ENCODE results near the gene FAM180A. TPM values are rescaled to one million over a fixed set of nuclear protein-coding genes. Genes with fewer than 3 reads are reported as not detected.

Gene FAM180A
- polyA plus RNA-seq, 3 donors from 2014 or later, result not detected

- H3K36me3 Mint-ChIP-seq, result no peaks in the 10 kb centered on the region
- H3K27me3 Mint-ChIP-seq (ENCODE audit: low read depth in 3 of 3), result peaks cover 0 to 20% (median 2%) of the 10 kb centered on the region in 3 donors
- no peaks in the 10 kb centered on the region for H3K9me3 Mint-ChIP-seq
- DNase-seq, result no peak
- no peaks in the 10 kb centered on the region for H3K4me1 Mint-ChIP-seq
- no peak overlapping the region for H3K4me3 Mint-ChIP-seq
- H3K27ac Mint-ChIP-seq, result no peak overlapping the region
Measured at GRCh38 chr7:135721198-135721820, 27.3 kb downstream of the FAM180A start.

- H3K4me1 Mint-ChIP-seq, result no peaks in the 10 kb centered on the region
- no peaks in the 10 kb centered on the region for H3K36me3 Mint-ChIP-seq
- no peaks in the 10 kb centered on the region for H3K9me3 Mint-ChIP-seq
Measured at GRCh38 chr7:135719688-135720087, 28.9 kb downstream of the FAM180A start.

GRCh38 chr7:135718794-135719437 lies 29.7 kb downstream of the FAM180A start:
- Mint-ChIP-seq H3K27me3 (ENCODE audit: low read depth in 3 of 3) (peaks cover 0 to 15% (median 2%) of the 10 kb centered on the region in 3 donors), H3K9me3 (no peaks in the 10 kb centered on the region), H3K4me1 (no peaks in the 10 kb centered on the region), H3K36me3 (no peaks in the 10 kb centered on the region), H3K4me3 (no peak overlapping the region), H3K27ac (no peak overlapping the region)
- DNase-seq, result no peak

More at GRCh38 chr7:135719688-135720087, 28.9 kb downstream of the FAM180A start:
- no peak for DNase-seq
- Mint-ChIP-seq H3K27ac (no peak overlapping the region), H3K27me3 (ENCODE audit: low read depth in 3 of 3) (peaks cover 0 to 15% (median 2%) of the 10 kb centered on the region in 3 donors), H3K4me3 (no peak overlapping the region)

GRCh38 chr7:135718219-135718618 lies 30.4 kb downstream of the FAM180A start:
- Mint-ChIP-seq H3K4me3 (no peak overlapping the region), H3K4me1 (no peaks in the 10 kb centered on the region), H3K36me3 (no peaks in the 10 kb centered on the region), H3K27ac (no peak overlapping the region), H3K27me3 (ENCODE audit: low read depth in 3 of 3) (peaks cover 0 to 13% (median 2%) of the 10 kb centered on the region in 3 donors), H3K9me3 (no peaks in the 10 kb centered on the region)
- DNase-seq, result no peak

GRCh38 chr7:135717693-135718092 lies 30.9 kb downstream of the FAM180A start:
- H3K9me3 Mint-ChIP-seq, result no peaks in the 10 kb centered on the region
- DNase-seq, result no peak
- H3K27ac Mint-ChIP-seq, result no peak overlapping the region
- no peaks in the 10 kb centered on the region for H3K4me1 Mint-ChIP-seq
- H3K27me3 Mint-ChIP-seq (ENCODE audit: low read depth in 3 of 3), result peaks cover 0 to 14% (median 2%) of the 10 kb centered on the region in 3 donors
- H3K36me3 Mint-ChIP-seq, result no peaks in the 10 kb centered on the region
- H3K4me3 Mint-ChIP-seq, result no peak overlapping the region

GRCh38 chr7:135716677-135717238 lies 31.9 kb downstream of the FAM180A start:
- H3K36me3 Mint-ChIP-seq, result no peaks in the 10 kb centered on the region
- peaks cover 0 to 14% (median 4%) of the 10 kb centered on the region in 3 donors for H3K27me3 Mint-ChIP-seq (ENCODE audit: low read depth in 3 of 3)
- no peaks in the 10 kb centered on the region for H3K4me1 Mint-ChIP-seq
- no peaks in the 10 kb centered on the region for H3K9me3 Mint-ChIP-seq
- H3K4me3 Mint-ChIP-seq, result no peak overlapping the region
- no peak for DNase-seq
- H3K27ac Mint-ChIP-seq, result no peak overlapping the region

- no peak for DNase-seq
- Mint-ChIP-seq H3K4me1 (no peaks in the 10 kb centered on the region), H3K27me3 (ENCODE audit: low read depth in 3 of 3) (peaks cover 0 to 13% (median 4%) of the 10 kb centered on the region in 3 donors), H3K9me3 (no peaks in the 10 kb centered on the region), H3K27ac (no peak overlapping the region), H3K4me3 (no peak overlapping the region), H3K36me3 (no peaks in the 10 kb centered on the region)
Measured at GRCh38 chr7:135715673-135716072, 32.9 kb downstream of the FAM180A start.

- H3K9me3 Mint-ChIP-seq, result no peaks in the 10 kb centered on the region
Measured at GRCh38 chr7:135715055-135715522, 33.5 kb downstream of the FAM180A start.

GRCh38 chr7:135714534-135715009 lies 34.0 kb downstream of the FAM180A start:
- H3K9me3 Mint-ChIP-seq, result no peaks in the 10 kb centered on the region
- no peaks in the 10 kb centered on the region for H3K36me3 Mint-ChIP-seq
- H3K4me3 Mint-ChIP-seq, result no peak overlapping the region
- no peak for DNase-seq
- H3K27me3 Mint-ChIP-seq (ENCODE audit: low read depth in 3 of 3), result peaks cover 0 to 6% (median 2%) of the 10 kb centered on the region in 3 donors
- no peak overlapping the region for H3K27ac Mint-ChIP-seq
- H3K4me1 Mint-ChIP-seq, result no peaks in the 10 kb centered on the region

More at GRCh38 chr7:135715055-135715522, 33.5 kb downstream of the FAM180A start:
- H3K27ac Mint-ChIP-seq, result no peak overlapping the region
- no peak overlapping the region for H3K4me3 Mint-ChIP-seq
- no peaks in the 10 kb centered on the region for H3K36me3 Mint-ChIP-seq
- DNase-seq, result no peak
- H3K27me3 Mint-ChIP-seq (ENCODE audit: low read depth in 3 of 3), result peaks cover 0 to 10% (median 4%) of the 10 kb centered on the region in 3 donors
- H3K4me1 Mint-ChIP-seq, result no peaks in the 10 kb centered on the region

GRCh38 chr7:135713836-135714470 lies 34.7 kb downstream of the FAM180A start:
- Mint-ChIP-seq H3K4me1 (no peaks in the 10 kb centered on the region), H3K27ac (no peak overlapping the region), H3K4me3 (no peak overlapping the region)

GRCh38 chr7:135712796-135713195 lies 35.8 kb downstream of the FAM180A start:
- Mint-ChIP-seq H3K27ac (no peak overlapping the region), H3K4me3 (no peak overlapping the region), H3K36me3 (no peaks in the 10 kb centered on the region), H3K27me3 (ENCODE audit: low read depth in 3 of 3) (peaks cover 0 to 2% (median 2%) of the 10 kb centered on the region in 3 donors), H3K9me3 (no peaks in the 10 kb centered on the region), H3K4me1 (no peaks in the 10 kb centered on the region)
- no peak for DNase-seq

More at GRCh38 chr7:135713836-135714470, 34.7 kb downstream of the FAM180A start:
- H3K9me3 Mint-ChIP-seq, result no peaks in the 10 kb centered on the region
- DNase-seq, result no peak
- peaks cover 0 to 6% (median 2%) of the 10 kb centered on the region in 3 donors for H3K27me3 Mint-ChIP-seq (ENCODE audit: low read depth in 3 of 3)
- no peaks in the 10 kb centered on the region for H3K36me3 Mint-ChIP-seq

GRCh38 chr7:135712182-135712782 lies 36.3 kb downstream of the FAM180A start:
- H3K27ac Mint-ChIP-seq, result no peak overlapping the region
- H3K4me3 Mint-ChIP-seq, result no peak overlapping the region
- DNase-seq, result no peak
- peaks cover 0 to 2% (median 2%) of the 10 kb centered on the region in 3 donors for H3K27me3 Mint-ChIP-seq (ENCODE audit: low read depth in 3 of 3)
- H3K36me3 Mint-ChIP-seq, result no peaks in the 10 kb centered on the region
- H3K9me3 Mint-ChIP-seq, result no peaks in the 10 kb centered on the region
- H3K4me1 Mint-ChIP-seq, result no peaks in the 10 kb centered on the region

GRCh38 chr7:135711139-135711469 lies 37.5 kb downstream of the FAM180A start:
- Mint-ChIP-seq H3K36me3 (no peaks in the 10 kb centered on the region), H3K27me3 (ENCODE audit: low read depth in 3 of 3) (peaks cover 0 to 2% (median 2%) of the 10 kb centered on the region in 3 donors), H3K4me1 (no peaks in the 10 kb centered on the region), H3K9me3 (no peaks in the 10 kb centered on the region), H3K4me3 (no peak overlapping the region), H3K27ac (no peak overlapping the region)
- no peak for DNase-seq
